ENCODE results near the gene HCRT. TPM values are rescaled to one million over a fixed set of nuclear protein-coding genes. Genes with fewer than 3 reads are reported as not detected.

HCRT gene
- not detected in 2 replicates for total RNA-seq

GRCh38 chr17:42184713-42185620 is at the start of gene HCRT:
Gene HCRT, minus strand, starts transcription at chr17:42185452. Its CDS starts 87 bp downstream, at chr17:42185365.

DNA sequence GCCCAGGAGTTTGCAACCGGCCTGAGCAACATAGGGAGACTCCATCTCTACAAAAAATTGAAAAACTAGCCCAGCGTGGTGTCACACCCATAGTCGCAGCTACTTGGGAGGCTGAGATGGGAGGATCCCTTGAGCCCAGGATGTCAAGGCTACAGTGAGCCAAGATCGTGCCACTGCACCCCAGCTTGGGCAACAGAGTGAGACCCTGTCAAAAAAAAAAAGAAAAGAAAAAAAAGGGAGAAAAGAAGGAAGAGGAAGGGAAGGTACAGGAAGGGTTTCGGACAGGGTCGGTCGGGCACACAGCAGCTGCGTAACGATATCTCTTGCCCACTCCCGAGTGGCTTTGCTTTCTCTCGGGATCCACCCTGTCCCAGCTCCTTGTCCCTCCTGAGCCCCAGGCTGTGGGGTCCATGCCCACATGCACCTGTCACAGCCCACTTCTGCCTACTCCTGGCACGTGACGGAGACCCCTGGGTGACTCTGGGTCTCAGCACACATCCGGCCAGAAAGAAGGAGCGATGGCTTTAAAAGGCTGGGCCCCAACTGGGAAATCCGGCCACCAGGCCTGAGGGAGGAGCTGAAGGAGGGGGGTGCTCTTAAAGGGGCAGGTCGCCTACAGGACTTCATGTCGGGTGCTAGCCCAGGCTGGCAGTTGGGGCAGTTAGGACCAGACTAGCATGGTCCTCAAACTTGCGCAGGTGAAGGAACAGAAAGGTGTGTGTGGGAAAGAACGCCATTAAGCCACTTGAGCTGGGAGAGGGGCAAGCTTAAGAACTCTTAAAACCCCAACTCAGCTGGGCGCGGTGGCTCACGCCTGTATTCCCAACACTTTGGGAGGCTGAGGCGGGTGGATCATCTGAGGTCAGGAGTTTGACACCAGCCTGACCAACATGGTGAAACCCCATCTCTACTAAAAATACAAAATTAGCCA is 9.0 kb upstream of the HCRT start, which contains the start of gene GHDC:
Gene GHDC, minus strand, starts transcription at position 526 of the 931 bp plus-strand sequence. CDS start 913 bp downstream, outside the sequence.

DNA sequence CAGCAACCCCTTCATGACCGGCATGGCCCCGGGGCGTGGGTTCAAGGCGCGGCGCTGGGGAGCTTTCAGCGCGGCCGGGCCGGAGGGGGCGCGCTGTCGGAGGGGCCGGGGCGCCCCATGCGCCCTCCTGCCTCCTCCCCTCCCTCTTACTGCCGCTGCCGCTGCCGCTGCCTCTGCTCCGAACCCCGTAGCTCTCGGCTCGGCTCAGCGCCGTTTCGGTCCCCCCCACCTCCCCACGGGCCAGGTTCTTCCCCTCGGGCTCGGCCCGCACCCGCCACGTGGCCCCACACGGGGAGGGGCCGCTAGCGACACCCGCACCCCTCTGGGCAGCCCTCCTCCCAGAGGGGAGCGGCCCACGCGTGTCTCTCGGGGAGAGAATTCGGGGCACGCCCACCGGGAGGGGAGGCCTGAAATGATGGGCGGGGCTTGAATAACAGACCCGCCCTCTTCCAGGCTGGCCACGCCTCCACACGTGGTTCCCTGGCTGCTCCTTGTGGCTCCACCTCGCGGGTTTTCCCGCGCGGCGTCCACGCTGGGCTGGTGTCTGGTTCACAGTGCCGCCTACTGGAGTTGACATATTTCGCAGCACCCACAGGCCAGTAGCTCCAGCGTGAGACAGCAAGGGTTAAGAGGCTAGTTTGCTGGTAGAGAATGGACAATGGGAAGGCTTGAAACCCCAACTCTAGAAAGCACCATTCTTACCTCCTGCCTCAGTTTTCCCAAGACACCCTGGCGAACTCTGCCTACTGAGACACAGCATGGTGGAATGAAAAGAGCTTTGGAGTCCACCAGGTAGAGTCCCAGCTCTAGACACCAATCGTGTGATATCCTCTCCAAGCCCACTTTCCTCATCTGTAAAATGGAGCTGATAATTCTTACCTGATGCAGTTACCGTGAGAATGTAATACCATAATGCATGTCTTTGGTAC is 4.1 kb downstream of the HCRT start, which contains the start of gene KCNH4:
Gene KCNH4, minus strand, starts transcription at position 221 of the 929 bp plus-strand sequence. Its CDS starts 197 bp downstream, at position 24.

Other genes starting within 250 kb of the HCRT start
- 37.7 and 51.1 TPM in 2 replicates for gene CNP, start 218.7 kb downstream of the HCRT start, total RNA-seq
- gene DNAJC7, start 168.0 kb downstream of the HCRT start, total RNA-seq: 65.3 and 71.3 TPM in 2 replicates
- gene NKIRAS2, start 165.4 kb downstream of the HCRT start, total RNA-seq: 20.8 and 29.6 TPM in 2 replicates
- under 0.01 and 0.09 TPM in 2 replicates for gene C17orf113, start 134.9 kb downstream of the HCRT start, total RNA-seq
- not detected in 2 replicates for gene ZNF385C, start 87.0 kb downstream of the HCRT start, total RNA-seq
- gene DHX58, start 72.7 kb downstream of the HCRT start, total RNA-seq: 6.8 and 10.3 TPM in 2 replicates
- gene KAT2A, start 64.1 kb downstream of the HCRT start, total RNA-seq: 10.7 and 16.7 TPM in 2 replicates
- gene HSPB9, start 62.6 kb downstream of the HCRT start, total RNA-seq: 0.14 TPM in 1 of 2 replicates, not detected in the other
- gene RAB5C, start 30.5 kb downstream of the HCRT start, total RNA-seq: 63.0 and 86.9 TPM in 2 replicates
- not detected in 2 replicates for gene KCNH4, start 4.3 kb downstream of the HCRT start, total RNA-seq
- 7.0 and 9.2 TPM in 2 replicates for gene GHDC, start 9.0 kb upstream of the HCRT start, total RNA-seq
- gene STAT5B, start 90.9 kb upstream of the HCRT start, total RNA-seq: 27.3 and 29.7 TPM in 2 replicates
- gene STAT5A, start 103.0 kb upstream of the HCRT start, total RNA-seq: 4.9 and 19.0 TPM in 2 replicates
- gene STAT3, start 203.0 kb upstream of the HCRT start, total RNA-seq: 105 and 140 TPM in 2 replicates
- gene CAVIN1, start 237.8 kb upstream of the HCRT start, total RNA-seq: 374 and 587 TPM in 2 replicates